HepG2 (cell line): Measurements from ENCODE around the gene ZBTB46. TPM values are rescaled to one million over a fixed set of nuclear protein-coding genes. Genes with fewer than 3 reads are reported as not detected.

ENCODE experiments used
- CHCHD3 ChIP-seq: sonication (generic); formaldehyde crosslinking; IDR thresholded peaks from 2 replicates; pipeline ENCODE4 v1.8.0; 2022; ENCODE audit warnings: mild to moderate bottlenecking, missing genetic modification reagents, moderate library complexity
- DR1 ChIP-seq: sonication (generic); formaldehyde crosslinking; IDR thresholded peaks from 2 replicates; pipeline ENCODE4 v1.8.0; 2021; ENCODE audit warnings: mild to moderate bottlenecking, missing genetic modification reagents, inconsistent platforms
- GABPB1 ChIP-seq: IDR thresholded peaks from 2 replicates; pipeline ENCODE4 v1.6.1; 2016; ENCODE audit warnings: mild to moderate bottlenecking, missing genetic modification reagents, moderate library complexity, missing compliant biosample characterization
- HMG20A ChIP-seq: IDR thresholded peaks from 2 replicates; pipeline ENCODE4 v1.6.1; 2016; ENCODE audit warnings: borderline replicate concordance
- IRF9 ChIP-seq: sonication (generic); formaldehyde crosslinking; IDR thresholded peaks from 2 replicates; pipeline ENCODE4 v1.8.0; 2022; ENCODE audit warnings: missing genetic modification reagents, mild to moderate bottlenecking, borderline replicate concordance
- KIAA2018 ChIP-seq: sonication (generic); formaldehyde crosslinking; IDR thresholded peaks from 2 replicates; pipeline ENCODE4 v1.5.0; 2020; ENCODE audit warnings: mild to moderate bottlenecking, missing genetic modification reagents, borderline replicate concordance
- MIER3 ChIP-seq: IDR thresholded peaks from 2 replicates; pipeline ENCODE4 v1.6.1; 2016; ENCODE audit warnings: missing compliant biosample characterization, borderline replicate concordance
- NFE2L1 ChIP-seq: sonication (generic); formaldehyde crosslinking; IDR thresholded peaks from 2 replicates; pipeline ENCODE4 v1.4.0; 2020; ENCODE audit warnings: missing genetic modification reagents, mild to moderate bottlenecking, borderline replicate concordance
- PHF8 ChIP-seq: sonication (generic); formaldehyde crosslinking; IDR thresholded peaks from 2 replicates; pipeline ENCODE4 v1.5.0; 2020; ENCODE audit warnings: missing genetic modification reagents
- TBP ChIP-seq: sonication (generic); formaldehyde crosslinking; IDR thresholded peaks from 2 replicates; pipeline ENCODE4 v1.5.0; 2020; ENCODE audit warnings: missing genetic modification reagents
- TFAP4 ChIP-seq: sonication (generic); IDR thresholded peaks from 2 replicates; pipeline ENCODE4 v1.6.1; 2016; ENCODE audit warnings: low read depth, borderline replicate concordance
- THYN1 ChIP-seq: sonication (generic); formaldehyde crosslinking; IDR thresholded peaks from 2 replicates; pipeline ENCODE4 v1.8.1; 2023; ENCODE audit warnings: low read depth, mild to moderate bottlenecking, moderate library complexity, missing genetic modification reagents, borderline replicate concordance
- U2AF1 ChIP-seq: fragments of 200-400 bp; formaldehyde crosslinking; optimal IDR thresholded peaks from 2 replicates; pipeline ENCODE3; 2017; ENCODE audit warnings: mild to moderate bottlenecking, low read depth, low read length
- ZBTB21 ChIP-seq: sonication (generic); formaldehyde crosslinking; IDR thresholded peaks from 2 replicates; pipeline ENCODE4 v1.4.0; 2020; ENCODE audit warnings: missing genetic modification reagents
- ZBTB7B ChIP-seq: sonication (generic); formaldehyde crosslinking; IDR thresholded peaks from 2 replicates; pipeline ENCODE4 v1.4.0; 2020; ENCODE audit warnings: missing genetic modification reagents
- ZNF121 ChIP-seq: sonication (generic); formaldehyde crosslinking; IDR thresholded peaks from 2 replicates; pipeline ENCODE4 v1.5.0; 2020; ENCODE audit warnings: mild to moderate bottlenecking, missing genetic modification reagents
- ZNF296 ChIP-seq: sonication (generic); formaldehyde crosslinking; conservative IDR thresholded peaks from 2 replicates; pipeline ENCODE4 v1.5.0; 2020; ENCODE audit warnings: mild to moderate bottlenecking, missing genetic modification reagents
- ZNF367 ChIP-seq: sonication (generic); formaldehyde crosslinking; IDR thresholded peaks from 2 replicates; pipeline ENCODE4 v1.4.0; 2020; ENCODE audit warnings: missing genetic modification reagents, borderline replicate concordance
- ZNF468 ChIP-seq: sonication (generic); formaldehyde crosslinking; IDR thresholded peaks from 2 replicates; pipeline ENCODE4 v1.8.0; 2022; ENCODE audit warnings: mild to moderate bottlenecking, moderate library complexity, missing genetic modification reagents
- ZNF510 ChIP-seq: sonication (generic); formaldehyde crosslinking; IDR thresholded peaks from 2 replicates; pipeline ENCODE4 v1.4.0; 2020; ENCODE audit warnings: low read depth, mild to moderate bottlenecking, missing genetic modification reagents
- ZNF746 ChIP-seq: sonication (generic); formaldehyde crosslinking; IDR thresholded peaks from 2 replicates; pipeline ENCODE4 v1.8.0; 2022; ENCODE audit warnings: mild to moderate bottlenecking, missing genetic modification reagents
- polyA plus RNA-seq, 8 experiments: library from polyadenylated mRNA; depleted of rRNA in 3 of 8; stranded (reverse) in 7 of 8; unstranded in 1 of 8; fragments of >200 nt; fragmentation: Illumina TruSeq in 4 of 8; extraction: Trizol in 4 of 8; gene quantifications; 2 replicates each; pipeline versions ENCODE4 v1.2.1 to v1.2.3, GENCODE V29; 2011 to 2016; ENCODE audit warnings: low read depth in 4 of 8, missing spikeins in 1 of 8, mixed read lengths in 1 of 8; ENCODE audit not compliant: insufficient read depth in 1 of 8
- total RNA-seq, 5 experiments: library from RNA; depleted of rRNA; stranded (reverse); fragments of >200 nt; fragmentation: Illumina TruSeq; extraction: Trizol; gene quantifications; 2 replicates each; pipeline ENCODE4 v1.2.3, GENCODE V29; 2016; ENCODE audit warnings: low read depth in 1 of 5

Gene ZBTB46
- total and polyA plus RNA-seq, 2 of the 13 experiments (the other 11 are each of a cell fraction or from before 2014, with no cell fraction given): 1.6 to 13.5 TPM

- TF ChIP-seq ZNF367 (CRISPR knock-in tag): no peak
- TF ChIP-seq THYN1 (CRISPR knock-in tag): no peak
- no peak for TF ChIP-seq ZBTB21 (CRISPR knock-in tag)
- TF ChIP-seq NFE2L1 (CRISPR knock-in tag): no peak
- TF ChIP-seq ZNF468 (CRISPR knock-in tag): no peak
- TF ChIP-seq TFAP4: peak; percentile 52; the same call in 1 of the 2 replicates
- no peak for TF ChIP-seq GABPB1 (CRISPR knock-in tag)
- TF ChIP-seq TBP (CRISPR knock-in tag): no peak
- no peak for TF ChIP-seq KIAA2018 (CRISPR knock-in tag)
- TF ChIP-seq IRF9 (CRISPR knock-in tag): no peak
- no peak for TF ChIP-seq MIER3 (CRISPR knock-in tag)
- no peak for TF ChIP-seq PHF8 (CRISPR knock-in tag)
- TF ChIP-seq ZNF121: no peak
- no peak for TF ChIP-seq CHCHD3
- no peak for TF ChIP-seq U2AF1
- TF ChIP-seq HMG20A (CRISPR knock-in tag): no peak
- no peak for TF ChIP-seq ZNF746 (CRISPR knock-in tag)
- no peak for TF ChIP-seq ZNF296 (CRISPR knock-in tag)
- TF ChIP-seq ZBTB7B: peak; percentile 1; the same call in 1 of the 2 replicates
- TF ChIP-seq DR1: no peak
- no peak for TF ChIP-seq ZNF510 (CRISPR knock-in tag)
Measured at GRCh38 chr20:63854766-63855362, 23.8 kb upstream of the ZBTB46 start (continued).
